ENCODE measurements around the gene RPAIN. TPM values are rescaled to one million over a fixed set of nuclear protein-coding genes. Genes with fewer than 3 reads are reported as not detected.

The RPAIN gene
- total and polyA plus RNA-seq, 2 of the 13 experiments (the other 11 are each of a cell fraction or from before 2014, with no cell fraction given) = 42.1 to 58.5 TPM

DNA sequence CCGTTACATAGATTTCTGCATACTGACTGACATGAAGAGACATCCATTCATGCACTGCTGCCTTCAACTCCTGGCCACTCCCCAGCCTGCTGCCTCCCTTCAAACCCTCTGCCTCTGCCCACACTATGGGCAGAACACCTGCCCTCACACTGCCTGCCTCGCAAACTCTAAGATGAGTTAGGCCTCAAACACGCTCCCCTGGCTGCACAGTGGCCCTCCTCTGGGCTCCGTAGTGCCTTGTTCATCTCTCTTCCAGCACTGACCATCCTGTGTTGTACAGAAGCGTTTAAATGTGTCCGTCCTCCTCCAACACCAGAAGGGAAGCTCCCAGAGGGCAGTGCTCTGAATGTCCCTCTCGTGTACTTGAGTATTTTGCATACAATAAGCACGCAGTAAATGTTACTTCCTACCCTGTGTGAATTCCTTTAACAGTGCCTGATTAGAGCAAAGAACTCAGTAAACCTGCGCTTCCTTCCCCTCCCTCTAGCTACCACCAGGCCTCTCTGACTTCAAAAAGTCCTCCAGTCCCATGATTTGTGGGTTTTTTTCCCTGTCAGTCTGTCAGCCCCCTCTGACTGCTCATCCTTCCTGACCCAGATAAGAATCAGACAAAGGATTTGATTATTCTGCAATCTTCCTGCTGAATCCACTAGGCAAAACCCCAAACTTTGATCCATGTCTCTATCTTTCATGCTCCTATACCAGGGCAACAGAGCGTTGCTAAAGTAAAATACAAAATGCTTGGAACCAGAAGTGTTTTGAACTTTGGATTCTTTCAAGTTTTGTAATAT is 44.9 kb downstream of the RPAIN start (continued):
- TF ChIP-seq, protein P1, sequence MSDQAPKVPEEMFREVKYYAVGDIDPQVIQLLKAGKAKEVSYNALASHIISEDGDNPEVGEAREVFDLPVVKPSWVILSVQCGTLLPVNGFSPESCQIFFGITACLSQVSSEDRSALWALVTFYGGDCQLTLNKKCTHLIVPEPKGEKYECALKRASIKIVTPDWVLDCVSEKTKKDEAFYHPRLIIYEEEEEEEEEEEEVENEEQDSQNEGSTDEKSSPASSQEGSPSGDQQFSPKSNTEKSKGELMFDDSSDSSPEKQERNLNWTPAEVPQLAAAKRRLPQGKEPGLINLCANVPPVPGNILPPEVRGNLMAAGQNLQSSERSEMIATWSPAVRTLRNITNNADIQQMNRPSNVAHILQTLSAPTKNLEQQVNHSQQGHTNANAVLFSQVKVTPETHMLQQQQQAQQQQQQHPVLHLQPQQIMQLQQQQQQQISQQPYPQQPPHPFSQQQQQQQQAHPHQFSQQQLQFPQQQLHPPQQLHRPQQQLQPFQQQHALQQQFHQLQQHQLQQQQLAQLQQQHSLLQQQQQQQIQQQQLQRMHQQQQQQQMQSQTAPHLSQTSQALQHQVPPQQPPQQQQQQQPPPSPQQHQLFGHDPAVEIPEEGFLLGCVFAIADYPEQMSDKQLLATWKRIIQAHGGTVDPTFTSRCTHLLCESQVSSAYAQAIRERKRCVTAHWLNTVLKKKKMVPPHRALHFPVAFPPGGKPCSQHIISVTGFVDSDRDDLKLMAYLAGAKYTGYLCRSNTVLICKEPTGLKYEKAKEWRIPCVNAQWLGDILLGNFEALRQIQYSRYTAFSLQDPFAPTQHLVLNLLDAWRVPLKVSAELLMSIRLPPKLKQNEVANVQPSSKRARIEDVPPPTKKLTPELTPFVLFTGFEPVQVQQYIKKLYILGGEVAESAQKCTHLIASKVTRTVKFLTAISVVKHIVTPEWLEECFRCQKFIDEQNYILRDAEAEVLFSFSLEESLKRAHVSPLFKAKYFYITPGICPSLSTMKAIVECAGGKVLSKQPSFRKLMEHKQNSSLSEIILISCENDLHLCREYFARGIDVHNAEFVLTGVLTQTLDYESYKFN (CRISPR knock-in tag; conservative IDR thresholded peaks at IDR 0.05) = peak; percentile 77
- TF ChIP-seq, protein P2, sequence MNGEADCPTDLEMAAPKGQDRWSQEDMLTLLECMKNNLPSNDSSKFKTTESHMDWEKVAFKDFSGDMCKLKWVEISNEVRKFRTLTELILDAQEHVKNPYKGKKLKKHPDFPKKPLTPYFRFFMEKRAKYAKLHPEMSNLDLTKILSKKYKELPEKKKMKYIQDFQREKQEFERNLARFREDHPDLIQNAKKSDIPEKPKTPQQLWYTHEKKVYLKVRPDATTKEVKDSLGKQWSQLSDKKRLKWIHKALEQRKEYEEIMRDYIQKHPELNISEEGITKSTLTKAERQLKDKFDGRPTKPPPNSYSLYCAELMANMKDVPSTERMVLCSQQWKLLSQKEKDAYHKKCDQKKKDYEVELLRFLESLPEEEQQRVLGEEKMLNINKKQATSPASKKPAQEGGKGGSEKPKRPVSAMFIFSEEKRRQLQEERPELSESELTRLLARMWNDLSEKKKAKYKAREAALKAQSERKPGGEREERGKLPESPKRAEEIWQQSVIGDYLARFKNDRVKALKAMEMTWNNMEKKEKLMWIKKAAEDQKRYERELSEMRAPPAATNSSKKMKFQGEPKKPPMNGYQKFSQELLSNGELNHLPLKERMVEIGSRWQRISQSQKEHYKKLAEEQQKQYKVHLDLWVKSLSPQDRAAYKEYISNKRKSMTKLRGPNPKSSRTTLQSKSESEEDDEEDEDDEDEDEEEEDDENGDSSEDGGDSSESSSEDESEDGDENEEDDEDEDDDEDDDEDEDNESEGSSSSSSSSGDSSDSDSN (CRISPR knock-in tag; IDR thresholded peaks at IDR 0.05) = peak; percentile 52
- TF ChIP-seq SAP130 (CRISPR knock-in tag; IDR thresholded peaks at IDR 0.05; ENCODE audit: low read depth) = peak; percentile 83
- peak; percentile 27; the same call in 1 of the 2 replicates for TF ChIP-seq PITX1 (CRISPR knock-in tag; IDR thresholded peaks at IDR 0.05)
- no peak for TF ChIP-seq ZNF615 (CRISPR knock-in tag; IDR thresholded peaks at IDR 0.05; ENCODE audit: borderline replicate concordance)
- TF ChIP-seq, protein P3, sequence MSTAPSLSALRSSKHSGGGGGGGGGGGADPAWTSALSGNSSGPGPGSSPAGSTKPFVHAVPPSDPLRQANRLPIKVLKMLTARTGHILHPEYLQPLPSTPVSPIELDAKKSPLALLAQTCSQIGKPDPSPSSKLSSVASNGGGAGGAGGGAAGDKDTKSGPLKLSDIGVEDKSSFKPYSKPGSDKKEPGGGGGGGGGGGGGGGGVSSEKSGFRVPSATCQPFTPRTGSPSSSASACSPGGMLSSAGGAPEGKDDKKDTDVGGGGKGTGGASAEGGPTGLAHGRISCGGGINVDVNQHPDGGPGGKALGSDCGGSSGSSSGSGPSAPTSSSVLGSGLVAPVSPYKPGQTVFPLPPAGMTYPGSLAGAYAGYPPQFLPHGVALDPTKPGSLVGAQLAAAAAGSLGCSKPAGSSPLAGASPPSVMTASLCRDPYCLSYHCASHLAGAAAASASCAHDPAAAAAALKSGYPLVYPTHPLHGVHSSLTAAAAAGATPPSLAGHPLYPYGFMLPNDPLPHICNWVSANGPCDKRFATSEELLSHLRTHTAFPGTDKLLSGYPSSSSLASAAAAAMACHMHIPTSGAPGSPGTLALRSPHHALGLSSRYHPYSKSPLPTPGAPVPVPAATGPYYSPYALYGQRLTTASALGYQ (CRISPR knock-in tag; IDR thresholded peaks at IDR 0.05) = peak; percentile 53; the same call in 1 of the 2 replicates
- no peak for TF ChIP-seq MAZ (IDR thresholded peaks at IDR 0.05; ENCODE audit: borderline replicate concordance, low read depth, low read length)
- TF ChIP-seq MAZ (CRISPR knock-in tag; IDR thresholded peaks at IDR 0.05; ENCODE audit: low read depth) = 0 out of 2 replicates have a peak, but pooled peaks have one; percentile 12
- TF ChIP-seq FOXJ3 (CRISPR knock-in tag; IDR thresholded peaks at IDR 0.05; ENCODE audit: borderline replicate concordance) = peak; percentile 31; the same call in 1 of the 2 replicates
- TF ChIP-seq, protein P4, sequence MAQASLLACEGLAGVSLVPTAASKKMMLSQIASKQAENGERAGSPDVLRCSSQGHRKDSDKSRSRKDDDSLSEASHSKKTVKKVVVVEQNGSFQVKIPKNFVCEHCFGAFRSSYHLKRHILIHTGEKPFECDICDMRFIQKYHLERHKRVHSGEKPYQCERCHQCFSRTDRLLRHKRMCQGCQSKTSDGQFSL (CRISPR knock-in tag; IDR thresholded peaks at IDR 0.05) = 0 out of 2 replicates have a peak, but pooled peaks have one; percentile 21
- TF ChIP-seq SSRP1 (CRISPR knock-in tag; IDR thresholded peaks at IDR 0.05) = 0 out of 2 replicates have a peak, but pooled peaks have one; percentile 20
- peak; percentile 34; the same call in 1 of the 2 replicates for TF ChIP-seq YEATS4 (CRISPR knock-in tag; IDR thresholded peaks at IDR 0.05; ENCODE audit: borderline replicate concordance)
- peak in 1 of 2 experiments; percentile 35; a peak in 1 of 4 replicates for TF ChIP-seq EP300 (IDR thresholded peaks at IDR 0.05; ENCODE audit: low read depth in 2 of 2, low read length in 2 of 2)
- TF ChIP-seq EP300 (CRISPR knock-in tag; IDR thresholded peaks at IDR 0.05; ENCODE audit: borderline replicate concordance) = 0 out of 2 replicates have a peak, but pooled peaks have one; percentile 8
- 0 out of 2 replicates have a peak, but pooled peaks have one; percentile 38 for TF ChIP-seq ZBTB20 (CRISPR knock-in tag; IDR thresholded peaks at IDR 0.05; ENCODE audit: borderline replicate concordance, low read depth)
- no peak for TF ChIP-seq SPEN (CRISPR knock-in tag; IDR thresholded peaks at IDR 0.05; ENCODE audit: low read depth)
- peak; percentile 51; the same call in 1 of the 2 replicates for TF ChIP-seq YEATS2 (CRISPR knock-in tag; IDR thresholded peaks at IDR 0.05; ENCODE audit: borderline replicate concordance)
- TF ChIP-seq PHF21A (CRISPR knock-in tag; IDR thresholded peaks at IDR 0.05) = peak; percentile 73; the same call in 1 of the 2 replicates
